HepG2 (cell line): Measurements from ENCODE around the gene SAMD4A. TPM values are rescaled to one million over a fixed set of nuclear protein-coding genes. Genes with fewer than 3 reads are reported as not detected.
A peak's percentile ranks its signal among the peaks of the same experiment; 100 is the strongest.

Experiments
- CEBPG ChIP-seq: IDR thresholded peaks from 2 replicates; pipeline ENCODE4 v1.6.1; 2016
- GLMP ChIP-seq: sonication (generic); formaldehyde crosslinking; IDR thresholded peaks from 2 replicates; pipeline ENCODE4 v1.9.0; 2021; ENCODE audit warnings: missing genetic modification reagents, mild to moderate bottlenecking, borderline replicate concordance
- KAT2B ChIP-seq: fragments of 150-350 bp; IDR thresholded peaks from 2 replicates; pipeline ENCODE4 v1.6.1; 2014; ENCODE audit warnings: low read depth, low read length, borderline replicate concordance
- MXD4 ChIP-seq: IDR thresholded peaks from 2 replicates; pipeline ENCODE4 v1.6.1; 2016; ENCODE audit warnings: mild to moderate bottlenecking, missing biosample characterization, missing genetic modification reagents
- NCOA2 ChIP-seq: sonication (generic); formaldehyde crosslinking; IDR thresholded peaks from 2 replicates; pipeline ENCODE4 v1.8.0; 2022; ENCODE audit warnings: inconsistent platforms
- PRDM10 ChIP-seq: sonication (generic); formaldehyde crosslinking; IDR thresholded peaks from 2 replicates; pipeline ENCODE4 v1.4.0; 2020; ENCODE audit warnings: low read depth, missing genetic modification reagents
- SALL2 ChIP-seq: sonication (generic); formaldehyde crosslinking; IDR thresholded peaks from 2 replicates; pipeline ENCODE4 v1.8.1; 2023; ENCODE audit warnings: mild to moderate bottlenecking, missing genetic modification reagents, inconsistent platforms
- SSRP1 ChIP-seq: IDR thresholded peaks from 2 replicates; pipeline ENCODE4 v1.6.1; 2016; ENCODE audit warnings: control low read depth
- STAT5B ChIP-seq: sonication (generic); formaldehyde crosslinking; IDR thresholded peaks from 2 replicates; pipeline ENCODE4 v1.4.0; 2020; ENCODE audit warnings: missing genetic modification reagents
- TCF12 ChIP-seq, 2 experiments: fragments of 450-650 bp in 1 of 2; sonication (generic) in 1 of 2; formaldehyde crosslinking in 1 of 2; IDR thresholded peaks; 2 replicates each; pipeline versions ENCODE4 v1.6.1 to v1.8.0; 2017 to 2022; ENCODE audit warnings: antibody characterized with exemption in 1 of 2, mild to moderate bottlenecking in 1 of 2, missing genetic modification reagents in 1 of 2, moderate library complexity in 1 of 2
- U2AF1 ChIP-seq: fragments of 200-400 bp; formaldehyde crosslinking; optimal IDR thresholded peaks from 2 replicates; pipeline ENCODE3; 2017; ENCODE audit warnings: mild to moderate bottlenecking, low read depth, low read length
- YEATS4 ChIP-seq: sonication (generic); formaldehyde crosslinking; IDR thresholded peaks from 2 replicates; pipeline ENCODE4 v1.4.0; 2020; ENCODE audit warnings: missing genetic modification reagents, borderline replicate concordance
- ZEB1 ChIP-seq: IDR thresholded peaks from 2 replicates; pipeline ENCODE4 v1.6.1; 2012; ENCODE audit warnings: mild to moderate bottlenecking, low read depth, inconsistent platforms; ENCODE audit not compliant: insufficient replicate concordance
- ZNF17 ChIP-seq: sonication (generic); formaldehyde crosslinking; IDR thresholded peaks from 2 replicates; pipeline ENCODE4 v1.5.0; 2020; ENCODE audit warnings: mild to moderate bottlenecking, missing genetic modification reagents
- ZNF383 ChIP-seq: sonication (generic); formaldehyde crosslinking; IDR thresholded peaks from 2 replicates; pipeline ENCODE4 v1.4.0; 2020; ENCODE audit warnings: missing genetic modification reagents, mild to moderate bottlenecking, borderline replicate concordance
- ZNF501 ChIP-seq: sonication (generic); formaldehyde crosslinking; IDR thresholded peaks from 2 replicates; pipeline ENCODE4 v1.5.1; 2020; ENCODE audit warnings: mild to moderate bottlenecking, moderate library complexity, missing genetic modification reagents
- ZNF543 ChIP-seq: sonication (generic); formaldehyde crosslinking; IDR thresholded peaks from 2 replicates; pipeline ENCODE4 v1.4.0; 2020; ENCODE audit warnings: mild to moderate bottlenecking, missing genetic modification reagents
- ZNF773 ChIP-seq: sonication (generic); formaldehyde crosslinking; IDR thresholded peaks from 2 replicates; pipeline ENCODE4 v1.4.0; 2020; ENCODE audit warnings: missing genetic modification reagents, borderline replicate concordance
- ZSCAN12 ChIP-seq: sonication (generic); formaldehyde crosslinking; IDR thresholded peaks from 2 replicates; pipeline ENCODE4 v1.9.0; 2021; ENCODE audit warnings: mild to moderate bottlenecking, missing genetic modification reagents
- polyA plus RNA-seq, 8 experiments: library from polyadenylated mRNA; depleted of rRNA in 3 of 8; stranded (reverse) in 7 of 8; unstranded in 1 of 8; fragments of >200 nt; fragmentation: Illumina TruSeq in 4 of 8; extraction: Trizol in 4 of 8; gene quantifications; 2 replicates each; pipeline versions ENCODE4 v1.2.1 to v1.2.3, GENCODE V29; 2011 to 2016; ENCODE audit warnings: low read depth in 4 of 8, missing spikeins in 1 of 8, mixed read lengths in 1 of 8; ENCODE audit not compliant: insufficient read depth in 1 of 8
- total RNA-seq, 5 experiments: library from RNA; depleted of rRNA; stranded (reverse); fragments of >200 nt; fragmentation: Illumina TruSeq; extraction: Trizol; gene quantifications; 2 replicates each; pipeline ENCODE4 v1.2.3, GENCODE V29; 2016; ENCODE audit warnings: low read depth in 1 of 5
- TF ChIP-seq, protein P1 (sequence below): sonication (generic); formaldehyde crosslinking; IDR thresholded peaks from 2 replicates; pipeline ENCODE4 v1.5.0; 2020; ENCODE audit warnings: mild to moderate bottlenecking, missing genetic modification reagents, moderate library complexity
- TF ChIP-seq, protein P2 (sequence below): sonication (generic); formaldehyde crosslinking; IDR thresholded peaks from 2 replicates; pipeline ENCODE4 v1.5.1; 2020; ENCODE audit warnings: missing genetic modification reagents, mild to moderate bottlenecking, borderline replicate concordance

The SAMD4A gene
- total and polyA plus RNA-seq, 2 of the 13 experiments (the other 11 are each of a cell fraction or from before 2014, with no cell fraction given) = 11.8 to 13.0 TPM

DNA sequence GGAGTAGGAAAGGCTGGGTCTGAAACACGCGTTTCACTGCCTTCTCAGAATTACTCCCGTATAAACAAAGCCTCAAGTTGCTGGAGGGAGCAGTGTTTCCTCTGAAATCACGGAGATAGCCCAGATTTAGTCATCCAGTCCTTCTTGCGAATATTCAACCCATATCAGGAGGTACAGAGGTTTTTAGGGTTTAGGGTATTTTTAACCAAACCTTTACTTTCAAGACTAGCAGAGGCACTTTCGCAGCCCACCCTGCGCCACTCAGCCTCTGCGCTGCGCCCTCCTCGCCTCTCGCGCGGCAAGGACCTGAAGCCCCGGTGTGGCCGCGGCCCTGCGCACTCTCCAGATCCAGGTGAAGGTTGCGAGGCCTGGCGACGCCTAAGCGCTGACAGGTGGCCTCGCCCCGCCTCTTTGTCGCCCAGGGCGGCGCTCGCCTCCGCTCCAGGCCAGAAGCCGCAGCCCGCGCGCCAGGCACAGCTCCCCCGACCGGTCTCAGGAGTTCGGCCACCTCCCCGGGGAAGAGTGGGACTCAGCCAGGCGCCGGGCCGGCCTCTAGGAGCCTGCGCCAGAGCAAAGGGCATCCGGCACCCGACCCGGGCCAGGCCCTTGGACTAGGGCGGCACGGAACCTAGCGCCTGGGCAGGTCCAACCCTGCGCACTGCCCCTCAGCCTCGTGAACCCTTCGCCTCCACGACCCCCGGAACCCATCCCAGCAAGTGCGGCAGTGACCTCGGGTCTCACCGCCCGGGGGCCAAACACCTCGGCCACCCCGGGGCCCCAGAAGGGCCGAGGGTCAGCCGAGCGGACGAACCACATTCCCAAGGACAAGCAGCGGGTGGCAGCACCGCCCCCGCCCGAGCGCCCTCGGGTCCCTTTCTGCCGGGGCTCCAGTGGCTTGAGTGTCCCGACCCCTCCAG is 1.8 kb upstream of the SAMD4A start (continued):
- peak; percentile 50; the same call in 1 of the 2 replicates for TF ChIP-seq PRDM10 (CRISPR knock-in tag)
- TF ChIP-seq ZNF773 = no peak; the same call in 1 of the 2 replicates
- TF ChIP-seq SSRP1 (CRISPR knock-in tag) = 0 out of 2 replicates have a peak, but pooled peaks have one; percentile 18
- TF ChIP-seq ZEB1 = peak; percentile 70
- TF ChIP-seq MXD4 = no peak
- no peak for TF ChIP-seq CEBPG (CRISPR knock-in tag)
- TF ChIP-seq ZNF501 (CRISPR knock-in tag) = peak; percentile 87
- TF ChIP-seq ZSCAN12 (CRISPR knock-in tag) = peak; percentile 70; the same call in 1 of the 2 replicates
- TF ChIP-seq TCF12 (IDR thresholded peaks at IDR 0.05) = no peak
- TF ChIP-seq TCF12 (CRISPR knock-in tag; IDR thresholded peaks at IDR 0.05) = no peak
- TF ChIP-seq GLMP (CRISPR knock-in tag) = no peak
- no peak for TF ChIP-seq ZNF17
- TF ChIP-seq, protein P1, sequence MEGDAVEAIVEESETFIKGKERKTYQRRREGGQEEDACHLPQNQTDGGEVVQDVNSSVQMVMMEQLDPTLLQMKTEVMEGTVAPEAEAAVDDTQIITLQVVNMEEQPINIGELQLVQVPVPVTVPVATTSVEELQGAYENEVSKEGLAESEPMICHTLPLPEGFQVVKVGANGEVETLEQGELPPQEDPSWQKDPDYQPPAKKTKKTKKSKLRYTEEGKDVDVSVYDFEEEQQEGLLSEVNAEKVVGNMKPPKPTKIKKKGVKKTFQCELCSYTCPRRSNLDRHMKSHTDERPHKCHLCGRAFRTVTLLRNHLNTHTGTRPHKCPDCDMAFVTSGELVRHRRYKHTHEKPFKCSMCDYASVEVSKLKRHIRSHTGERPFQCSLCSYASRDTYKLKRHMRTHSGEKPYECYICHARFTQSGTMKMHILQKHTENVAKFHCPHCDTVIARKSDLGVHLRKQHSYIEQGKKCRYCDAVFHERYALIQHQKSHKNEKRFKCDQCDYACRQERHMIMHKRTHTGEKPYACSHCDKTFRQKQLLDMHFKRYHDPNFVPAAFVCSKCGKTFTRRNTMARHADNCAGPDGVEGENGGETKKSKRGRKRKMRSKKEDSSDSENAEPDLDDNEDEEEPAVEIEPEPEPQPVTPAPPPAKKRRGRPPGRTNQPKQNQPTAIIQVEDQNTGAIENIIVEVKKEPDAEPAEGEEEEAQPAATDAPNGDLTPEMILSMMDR = peak; percentile 53
- no peak for TF ChIP-seq U2AF1
- no peak for TF ChIP-seq NCOA2
- TF ChIP-seq ZNF383 (CRISPR knock-in tag) = no peak
- peak; percentile 46; the same call in 1 of the 2 replicates for TF ChIP-seq STAT5B
- peak; percentile 24; the same call in 1 of the 2 replicates for TF ChIP-seq ZNF543 (CRISPR knock-in tag)
- peak; percentile 90 for TF ChIP-seq YEATS4 (CRISPR knock-in tag)
- no peak for TF ChIP-seq KAT2B
- no peak; the same call in 1 of the 2 replicates for TF ChIP-seq SALL2
- TF ChIP-seq, protein P2, sequence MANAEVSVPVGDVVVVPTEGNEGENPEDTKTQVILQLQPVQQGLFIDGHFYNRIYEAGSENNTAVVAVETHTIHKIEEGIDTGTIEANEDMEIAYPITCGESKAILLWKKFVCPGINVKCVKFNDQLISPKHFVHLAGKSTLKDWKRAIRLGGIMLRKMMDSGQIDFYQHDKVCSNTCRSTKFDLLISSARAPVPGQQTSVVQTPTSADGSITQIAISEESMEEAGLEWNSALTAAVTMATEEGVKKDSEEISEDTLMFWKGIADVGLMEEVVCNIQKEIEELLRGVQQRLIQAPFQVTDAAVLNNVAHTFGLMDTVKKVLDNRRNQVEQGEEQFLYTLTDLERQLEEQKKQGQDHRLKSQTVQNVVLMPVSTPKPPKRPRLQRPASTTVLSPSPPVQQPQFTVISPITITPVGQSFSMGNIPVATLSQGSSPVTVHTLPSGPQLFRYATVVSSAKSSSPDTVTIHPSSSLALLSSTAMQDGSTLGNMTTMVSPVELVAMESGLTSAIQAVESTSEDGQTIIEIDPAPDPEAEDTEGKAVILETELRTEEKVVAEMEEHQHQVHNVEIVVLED = 0 out of 2 replicates have a peak, but pooled peaks have one; percentile 54
